HG03442 (cell line): ENCODE results near the gene MAPK8IP1.
A peak's percentile ranks its signal among the peaks of the same experiment; 100 is the strongest.
"Not testable (repeated sequence)": the region's sequence is repeated elsewhere in the genome, so short reads cannot be mapped to it uniquely, and the experiment has no call there.

Experiments used
- ATAC-seq: cut with Tn5 transposase; IDR thresholded peaks from one replicate; pipeline ENCODE4 v1.9.1; 2021; ENCODE audit warnings: mild to moderate bottlenecking, moderate library complexity; ENCODE audit not compliant: unreplicated experiment

MAPK8IP1 gene

GRCh38 chr11:45885274-45885920 lies at the start of gene MAPK8IP1:
Gene MAPK8IP1, plus strand, starts transcription at chr11:45885651. Its CDS starts 170 bp downstream, at chr11:45885821.
- peak; percentile 53 for ATAC-seq

- no peak for ATAC-seq
Measured at GRCh38 chr11:45839204-45839603, 46.2 kb upstream of the MAPK8IP1 start.

GRCh38 chr11:45840251-45840650 lies 45.2 kb upstream of the MAPK8IP1 start:
- ATAC-seq: not testable (repeated sequence)

- ATAC-seq: no peak
Measured at GRCh38 chr11:45843158-45843924, 42.1 kb upstream of the MAPK8IP1 start.

- ATAC-seq: no peak
Measured at GRCh38 chr11:45844822-45845578, 40.5 kb upstream of the MAPK8IP1 start.

GRCh38 chr11:45846174-45846675 lies 39.2 kb upstream of the MAPK8IP1 start:
- ATAC-seq: no peak

- ATAC-seq: peak; percentile 88
Measured at GRCh38 chr11:45846974-45847910, 38.2 kb upstream of the MAPK8IP1 start, which contains the start of gene CRY2. Gene CRY2, plus strand, starts transcription at chr11:45847475. Its CDS starts 16 bp downstream, at chr11:45847491.

- peak; percentile 15 for ATAC-seq
Measured at GRCh38 chr11:45847911-45848316, 37.5 kb upstream of the MAPK8IP1 start.

- ATAC-seq: no peak
Measured at GRCh38 chr11:45848654-45849081, 36.8 kb upstream of the MAPK8IP1 start.

- no peak for ATAC-seq
Measured at GRCh38 chr11:45850446-45850845, 35.0 kb upstream of the MAPK8IP1 start.

- ATAC-seq: no peak
Measured at GRCh38 chr11:45851228-45851627, 34.2 kb upstream of the MAPK8IP1 start.

GRCh38 chr11:45852018-45852711 lies 33.3 kb upstream of the MAPK8IP1 start:
- ATAC-seq: no peak

- peak; percentile 57 for ATAC-seq
Measured at GRCh38 chr11:45852712-45853101, 32.7 kb upstream of the MAPK8IP1 start.

GRCh38 chr11:45853332-45854219 lies 31.9 kb upstream of the MAPK8IP1 start:
- ATAC-seq: no peak

GRCh38 chr11:45855308-45855707 lies 30.1 kb upstream of the MAPK8IP1 start:
- no peak for ATAC-seq

GRCh38 chr11:45856044-45856468 lies 29.4 kb upstream of the MAPK8IP1 start:
- ATAC-seq: no peak

- ATAC-seq: no peak
Measured at GRCh38 chr11:45857961-45858474, 27.4 kb upstream of the MAPK8IP1 start.

GRCh38 chr11:45858751-45859398 lies 26.6 kb upstream of the MAPK8IP1 start:
- no peak for ATAC-seq
